HCT116 (cell line): ENCODE data around the gene TLE3.

ENCODE experiments used
- CTCF ChIP-seq, 3 experiments: fragments of 200-600 bp in 1 of 3; sonication (generic) in 1 of 3; IDR thresholded peaks in 2 of 3; conservative IDR thresholded peaks in 1 of 3; 2 replicates each; pipeline ENCODE4 v1.5.1; 2012 to 2017; ENCODE audit warnings: low read depth in 2 of 3, low read length in 2 of 3, antibody characterized with exemption in 1 of 3, borderline replicate concordance in 1 of 3, control low read depth in 1 of 3, mild to moderate bottlenecking in 1 of 3, mixed read lengths in 1 of 3, mixed run types in 1 of 3, moderate library complexity in 1 of 3; ENCODE audit not compliant: insufficient read depth in 1 of 3
- EZH2 ChIP-seq: fragments of 200-600 bp; sonication (generic); IDR thresholded peaks from 2 replicates; pipeline ENCODE4 v1.6.1; 2017; ENCODE audit warnings: antibody characterized with exemption, mixed run types
- MAX ChIP-seq: IDR thresholded peaks from 2 replicates; pipeline ENCODE4 v1.6.1; 2012
- POLR2A ChIP-seq: IDR thresholded peaks from 2 replicates; pipeline ENCODE4 v1.7.0; 2011; ENCODE audit warnings: borderline replicate concordance; ENCODE audit not compliant: insufficient read depth, insufficient read length; ENCODE audit errors: extremely low read depth
- SIN3A ChIP-seq: IDR thresholded peaks from 2 replicates; pipeline ENCODE4 v1.6.1; 2012; ENCODE audit warnings: low read depth

- TF ChIP-seq EZH2 (no peak), MAX (no peak), SIN3A (no peak), POLR2A (no peak), CTCF (IDR thresholded peaks at IDR 0.05 in 2 of 3, conservative IDR thresholded peaks at IDR 0.05 in 1 of 3; ENCODE audit: borderline replicate concordance in 1 of 3, insufficient read depth in 1 of 3, low read depth in 2 of 3, low read length in 2 of 3) (no peak)
Observed at GRCh38 chr15:70043590-70043989, 54.1 kb downstream of the TLE3 start.
